HG03095 (cell line): ENCODE data around the gene TIGD3.

ENCODE experiments used
- ATAC-seq: cut with Tn5 transposase; IDR thresholded peaks from one replicate; pipeline ENCODE4 v1.9.1; 2021; ENCODE audit warnings: moderate library complexity; ENCODE audit not compliant: unreplicated experiment

TIGD3 gene

GRCh38 chr11:65388731-65389130, 34.2 kb downstream of the TIGD3 start:
- no peak for ATAC-seq

DNA sequence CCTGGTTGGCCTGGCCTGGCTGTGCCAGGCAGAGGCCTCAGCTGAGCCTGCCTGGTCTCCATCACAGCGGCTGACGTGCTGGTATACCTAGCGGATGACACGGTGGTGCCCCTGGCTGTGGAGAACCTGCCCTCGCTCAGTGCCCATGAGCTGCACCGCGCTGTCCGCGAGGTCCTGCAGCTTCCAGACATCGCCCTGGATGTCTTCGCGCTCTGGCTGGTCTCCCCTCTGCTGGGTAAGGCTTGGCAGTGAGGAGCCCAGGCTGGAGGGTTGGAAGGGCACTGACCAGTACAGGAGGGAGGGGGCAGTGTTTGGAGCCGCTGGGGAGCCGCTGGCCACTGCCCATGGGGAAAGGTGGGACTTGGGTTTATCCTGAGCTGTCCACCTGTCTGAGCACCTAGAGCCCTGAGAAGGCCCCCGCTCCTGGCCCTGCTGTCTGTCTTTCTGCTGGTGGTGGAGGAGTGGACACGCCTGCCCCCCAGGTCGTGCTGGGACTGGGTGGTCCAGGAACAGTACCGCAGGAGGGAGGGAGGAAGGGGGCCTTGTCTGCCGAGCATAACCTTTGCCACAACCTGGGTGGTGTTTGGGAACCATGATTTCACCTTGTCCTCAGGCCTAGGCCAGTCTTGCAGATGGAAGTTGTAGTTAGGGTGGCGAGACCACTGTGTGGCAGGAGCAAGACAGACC, 34.9 kb downstream of the TIGD3 start:
- ATAC-seq = no peak

DNA sequence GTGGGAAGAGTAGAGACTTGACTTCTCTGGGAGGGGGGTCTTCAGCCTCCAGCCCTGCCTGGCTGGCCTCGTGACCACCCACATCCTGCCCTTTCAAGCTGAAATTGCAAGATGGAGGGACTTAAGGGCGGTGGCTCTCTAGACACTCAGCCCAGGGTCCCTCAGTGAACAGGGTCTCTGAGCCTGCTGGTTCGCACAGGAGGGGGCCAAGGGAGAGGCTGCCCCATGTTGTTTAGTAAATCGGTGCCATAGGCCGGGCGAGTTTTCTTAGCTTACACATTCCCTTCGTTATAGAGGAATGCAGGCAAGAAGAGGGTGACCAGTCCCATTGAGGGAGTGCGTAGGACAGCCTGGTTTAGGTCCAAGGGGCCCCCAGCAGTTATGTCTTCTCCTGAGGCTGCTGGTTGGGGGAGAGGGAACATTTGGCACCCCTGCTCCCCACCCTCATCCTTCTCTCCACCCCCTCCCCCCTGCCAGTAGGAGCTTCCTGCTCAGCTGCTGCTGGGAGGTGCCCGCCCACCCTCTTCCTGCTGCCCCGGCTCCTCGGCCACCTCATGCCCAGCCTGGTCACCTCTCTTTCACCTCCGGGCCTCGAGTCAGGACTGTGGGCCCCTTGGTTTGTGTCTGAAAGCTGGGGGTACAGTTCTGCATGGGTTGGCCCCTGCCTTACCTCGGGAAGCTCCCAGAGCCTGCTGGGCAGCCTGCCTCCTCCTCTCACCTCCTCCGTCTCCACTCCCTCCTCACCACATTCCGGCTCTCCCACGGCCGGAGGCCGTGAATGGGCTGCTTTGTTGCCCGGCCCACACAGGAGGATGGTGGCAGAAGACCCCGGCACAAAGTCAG, 35.8 kb downstream of the TIGD3 start:
- ATAC-seq = no peak

DNA sequence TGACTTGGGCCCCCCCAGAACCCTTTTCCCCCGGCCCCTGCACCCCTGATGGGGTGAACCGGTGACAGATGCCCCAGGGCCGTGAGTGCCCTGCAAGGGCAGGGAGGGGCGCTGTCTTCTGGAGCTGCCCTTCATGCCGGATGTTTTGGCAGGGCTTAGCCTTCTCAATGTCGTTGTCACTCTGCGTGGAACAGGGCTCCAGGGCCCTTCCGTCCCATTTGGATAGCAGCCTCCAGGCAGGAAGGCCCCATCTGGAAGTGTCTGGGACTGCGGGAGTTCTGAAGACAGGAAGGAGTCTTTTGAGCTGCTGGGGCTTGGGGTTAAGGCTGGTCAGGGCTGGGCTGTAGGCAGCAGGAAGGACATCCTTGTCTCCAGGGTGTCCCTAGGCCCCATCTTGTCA, 36.4 kb downstream of the TIGD3 start:
- no peak for ATAC-seq

- ATAC-seq = no peak
Observed at GRCh38 chr11:65392186-65392829, 37.8 kb downstream of the TIGD3 start.

DNA sequence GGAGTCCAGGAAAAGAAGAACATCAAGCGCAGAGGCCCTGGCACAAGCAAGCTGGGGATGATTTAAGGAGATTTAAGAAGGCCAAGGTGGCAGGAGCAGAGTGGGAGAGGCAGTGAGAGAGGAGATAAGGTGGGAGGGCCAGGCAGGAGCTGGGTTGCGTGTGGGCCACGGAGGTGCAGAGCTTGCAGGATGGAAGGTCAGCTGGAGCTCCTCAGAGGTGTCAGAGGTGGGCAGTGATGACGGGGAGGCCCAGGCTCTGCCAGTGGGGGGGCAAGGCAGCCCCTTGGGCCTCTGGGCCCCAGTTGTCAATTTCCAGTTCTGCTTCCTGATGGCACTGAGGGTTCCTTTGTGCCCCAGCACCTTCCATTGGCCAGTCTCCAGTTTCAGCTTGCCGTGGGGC, 38.3 kb downstream of the TIGD3 start:
- ATAC-seq = no peak

GRCh38 chr11:65393513-65394079, 39.0 kb downstream of the TIGD3 start:
- ATAC-seq = no peak

GRCh38 chr11:65394125-65394536, 39.6 kb downstream of the TIGD3 start:
- no peak for ATAC-seq

DNA sequence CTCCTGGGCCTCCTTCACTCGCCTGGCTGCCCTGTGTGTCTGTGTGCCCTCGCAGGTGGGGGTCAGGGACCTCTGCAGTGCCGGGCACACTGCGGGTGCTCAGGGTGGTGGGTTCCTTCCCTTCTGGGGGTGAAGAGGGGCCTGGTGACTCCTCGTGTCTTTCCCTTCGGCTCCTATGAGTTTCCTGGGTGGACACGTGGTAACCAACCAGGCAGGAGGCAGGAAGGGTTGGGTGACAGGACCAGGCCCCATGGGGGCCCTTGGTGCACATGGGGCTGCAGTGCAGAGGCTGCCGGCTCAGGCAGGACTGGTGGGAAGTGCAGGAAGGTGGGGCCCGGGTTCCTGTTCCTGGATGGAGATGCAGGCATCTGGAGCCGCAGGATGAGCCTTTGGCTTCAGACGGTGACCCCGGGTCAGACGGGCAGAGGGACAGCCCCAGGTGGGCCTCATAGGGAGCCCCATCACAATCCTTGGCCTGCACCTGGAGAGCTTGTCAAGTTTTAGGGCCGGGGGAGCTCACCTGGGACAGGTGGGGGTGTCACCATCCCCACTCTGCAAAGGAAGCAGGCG, 41.5 kb downstream of the TIGD3 start:
- ATAC-seq = no peak

GRCh38 chr11:65396769-65397745, 42.5 kb downstream of the TIGD3 start:
- ATAC-seq = no peak

- no peak for ATAC-seq
Observed at GRCh38 chr11:65398362-65398910, 43.9 kb downstream of the TIGD3 start.

DNA sequence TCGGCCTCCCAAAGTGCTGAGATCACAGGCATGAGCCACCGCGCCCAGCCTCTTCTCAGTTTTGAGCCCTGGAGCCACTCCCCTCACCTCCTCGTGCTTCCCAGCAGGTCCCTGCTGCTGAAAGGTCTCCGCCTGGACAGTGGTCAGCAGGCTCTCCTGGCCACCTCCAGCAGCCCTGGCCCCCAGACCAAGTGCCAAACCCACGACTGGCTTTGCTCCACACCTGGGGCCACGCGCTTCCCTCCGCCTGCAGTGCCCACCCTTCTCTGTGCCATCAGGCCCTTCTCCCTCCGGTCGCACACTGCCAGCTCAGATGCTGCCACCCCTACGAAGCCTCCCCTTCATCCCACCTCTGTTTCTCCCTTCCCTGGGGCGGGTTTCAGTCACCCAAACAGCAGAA, 44.7 kb downstream of the TIGD3 start:
- no peak for ATAC-seq

DNA sequence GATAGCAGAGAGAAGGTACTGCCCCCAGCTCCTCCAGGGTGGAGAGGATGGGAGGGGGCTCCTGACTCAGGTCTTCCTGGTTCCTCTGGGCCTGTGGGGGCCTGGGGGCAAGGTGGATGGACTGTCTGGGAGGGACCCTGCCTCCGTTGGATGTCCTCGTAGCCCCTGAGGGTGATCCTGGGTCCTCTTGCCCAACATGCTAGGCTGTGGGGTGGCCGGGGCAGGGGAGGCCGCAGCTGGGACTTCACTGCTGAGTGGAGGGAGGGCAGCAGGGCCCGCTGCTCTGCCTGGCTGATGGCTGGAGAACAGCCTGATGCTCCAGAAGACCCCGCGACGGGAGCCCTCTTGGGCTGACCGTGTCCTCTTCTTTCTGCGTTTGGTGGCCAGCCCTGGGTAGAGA, 45.3 kb downstream of the TIGD3 start:
- no peak for ATAC-seq

- ATAC-seq = no peak
Observed at GRCh38 chr11:65400307-65401072, 45.9 kb downstream of the TIGD3 start.

GRCh38 chr11:65401073-65401802, 46.7 kb downstream of the TIGD3 start:
- no peak for ATAC-seq

GRCh38 chr11:65401803-65402248, 47.3 kb downstream of the TIGD3 start:
- no peak for ATAC-seq

DNA sequence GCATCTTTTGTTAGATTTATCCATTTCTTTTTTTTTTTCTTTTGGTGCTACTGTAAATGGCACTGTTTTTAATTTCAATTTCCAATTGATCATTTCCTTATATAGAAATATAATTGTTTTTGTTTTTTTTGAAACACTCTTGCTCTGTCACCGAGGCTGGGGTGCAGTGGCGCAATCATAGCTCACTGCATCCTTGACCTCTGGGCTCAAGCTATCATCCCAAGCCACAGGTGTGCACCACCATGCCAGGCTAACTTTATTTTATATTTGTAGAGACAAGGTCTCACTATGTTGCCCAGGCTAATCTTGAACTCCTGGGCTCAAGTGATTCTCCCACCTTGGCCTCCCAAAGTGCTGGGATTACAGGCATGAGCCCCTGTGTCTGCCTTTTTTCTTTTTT, 48.2 kb downstream of the TIGD3 start:
- no peak for ATAC-seq

DNA sequence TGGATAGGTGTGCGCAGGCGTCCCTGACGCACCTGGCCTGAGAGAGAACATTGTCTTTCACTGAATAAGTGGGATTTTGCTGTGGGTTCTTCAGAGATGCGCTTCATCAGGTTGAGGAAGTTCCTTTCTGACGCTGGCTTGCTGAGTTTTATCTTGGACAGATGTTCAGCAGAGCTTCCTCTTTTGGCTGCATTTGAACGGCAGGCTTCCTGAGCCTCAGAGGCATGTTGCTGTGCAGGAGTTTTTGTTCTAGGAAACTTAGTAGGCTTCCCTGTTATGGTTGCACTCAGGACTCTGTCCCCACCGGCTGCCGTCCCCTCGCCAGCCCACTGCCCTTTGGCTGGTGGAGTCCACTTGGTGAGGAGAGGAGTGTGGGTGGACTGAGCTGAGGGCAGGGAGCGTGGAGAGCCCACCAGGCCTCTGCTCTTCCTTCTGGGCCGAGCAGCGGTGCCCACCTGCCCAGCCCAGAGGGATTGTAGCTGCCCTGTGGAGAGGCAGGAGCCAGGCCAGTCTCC, 49.1 kb downstream of the TIGD3 start:
- ATAC-seq = no peak
